ENCODE measurements around the gene FRMD3. TPM values are rescaled to one million over a fixed set of nuclear protein-coding genes. Genes with fewer than 3 reads are reported as not detected.

The FRMD3 gene
- total RNA-seq, 4 donors from 2014 or later = 9.9 to 42.4 (median 40.2) TPM

- DNase-seq = no peak
- no peaks in the 10 kb centered on the region for H3K9me3 ChIP-seq
Measured at GRCh38 chr9:83312537-83312936, 225.7 kb downstream of the FRMD3 start.

GRCh38 chr9:83307066-83307724 is 231.0 kb downstream of the FRMD3 start:
- DNase-seq = no peak
- H3K4me3 ChIP-seq = no peak overlapping the region
- H3K36me3 ChIP-seq = no peaks in the 10 kb centered on the region
- no peak overlapping the region for H3K27ac ChIP-seq
- no peak for TF ChIP-seq POLR2A (IDR thresholded peaks at IDR 0.05)
- TF ChIP-seq CTCF (IDR thresholded peaks at IDR 0.05) = no peak
- H3K9me3 ChIP-seq = no peaks in the 10 kb centered on the region
- H3K27me3 ChIP-seq = no peaks in the 10 kb centered on the region
- H3K4me1 ChIP-seq = peaks cover 0 to 4% (median 0%) of the 10 kb centered on the region in 4 donors

More at GRCh38 chr9:83312537-83312936, 225.7 kb downstream of the FRMD3 start:
- Histone ChIP-seq H3K36me3 (peaks cover 0 to 5% (median 0%) of the 10 kb centered on the region in 3 donors), H3K4me3 (no peak overlapping the region), H3K27ac (no peak overlapping the region), H3K4me1 (no peaks in the 10 kb centered on the region), H3K27me3 (no peaks in the 10 kb centered on the region)
- TF ChIP-seq CTCF (IDR thresholded peaks at IDR 0.05) (no peak), POLR2A (IDR thresholded peaks at IDR 0.05) (no peak)

GRCh38 chr9:83304686-83305085 is 233.5 kb downstream of the FRMD3 start:
- TF ChIP-seq POLR2A (IDR thresholded peaks at IDR 0.05) (no peak), CTCF (IDR thresholded peaks at IDR 0.05) (no peak)
- no peak overlapping the region for H3K27ac ChIP-seq
- H3K4me3 ChIP-seq = no peak overlapping the region
- H3K9me3 ChIP-seq = no peaks in the 10 kb centered on the region
- DNase-seq = peak in 1 of 3 donors; percentile 53
- H3K4me1 ChIP-seq = peaks cover 0 to 4% (median 0%) of the 10 kb centered on the region in 4 donors
- no peaks in the 10 kb centered on the region for H3K36me3 ChIP-seq
- no peaks in the 10 kb centered on the region for H3K27me3 ChIP-seq

GRCh38 chr9:83299571-83299970 is 238.6 kb downstream of the FRMD3 start:
- Histone ChIP-seq H3K36me3 (peaks cover 0 to 20% (median 0%) of the 10 kb centered on the region in 3 donors), H3K4me1 (no peaks in the 10 kb centered on the region), H3K27me3 (no peaks in the 10 kb centered on the region), H3K4me3 (no peak overlapping the region), H3K9me3 (no peaks in the 10 kb centered on the region), H3K27ac (no peak overlapping the region)
- TF ChIP-seq CTCF (IDR thresholded peaks at IDR 0.05) (no peak), POLR2A (IDR thresholded peaks at IDR 0.05) (no peak)
- DNase-seq = no peak

GRCh38 chr9:83299094-83299493 is 239.1 kb downstream of the FRMD3 start:
- Histone ChIP-seq H3K4me3 (no peak overlapping the region), H3K27me3 (no peaks in the 10 kb centered on the region), H3K27ac (no peak overlapping the region), H3K4me1 (no peaks in the 10 kb centered on the region), H3K9me3 (no peaks in the 10 kb centered on the region), H3K36me3 (peaks cover 0 to 20% (median 0%) of the 10 kb centered on the region in 3 donors)
- TF ChIP-seq POLR2A (IDR thresholded peaks at IDR 0.05) = no peak
- DNase-seq = no peak

- H3K27ac ChIP-seq = no peak overlapping the region
- H3K36me3 ChIP-seq = peaks cover 0 to 20% (median 0%) of the 10 kb centered on the region in 3 donors
- TF ChIP-seq CTCF (IDR thresholded peaks at IDR 0.05) = no peak
- TF ChIP-seq POLR2A (IDR thresholded peaks at IDR 0.05) = no peak
- H3K9me3 ChIP-seq = no peaks in the 10 kb centered on the region
- DNase-seq = no peak
- H3K27me3 ChIP-seq = no peaks in the 10 kb centered on the region
- H3K4me1 ChIP-seq = no peaks in the 10 kb centered on the region
- no peak overlapping the region for H3K4me3 ChIP-seq
Measured at GRCh38 chr9:83296123-83296522, 242.1 kb downstream of the FRMD3 start.
